ENCODE results near the gene SLX4IP.

DNA sequence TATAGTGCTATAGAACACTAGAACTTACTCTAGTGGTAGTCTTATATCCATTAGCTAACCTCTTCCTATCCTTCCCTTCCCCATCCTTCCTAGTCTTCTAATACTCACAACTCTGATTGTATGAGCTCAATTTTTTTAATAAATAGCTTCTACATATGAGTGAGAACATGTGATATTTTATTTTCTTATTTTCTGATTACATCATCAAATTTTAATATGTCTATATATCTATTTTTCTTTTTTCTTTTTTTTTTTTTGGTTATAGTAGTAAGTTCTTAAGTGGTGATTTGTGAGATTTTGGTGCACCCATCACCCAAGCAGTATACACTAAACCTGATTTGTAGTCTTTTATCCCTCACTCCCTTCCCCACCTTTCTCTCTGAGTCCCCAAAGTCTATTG lies 126.2 kb downstream of the SLX4IP start:
- TF ChIP-seq NR3C1 (CRISPR knock-in tag; IDR thresholded peaks at IDR 0.05) (no peak), MTA1 (CRISPR knock-in tag; IDR thresholded peaks at IDR 0.05; ENCODE audit: borderline replicate concordance) (no peak), PCBP2 (optimal IDR thresholded peaks at IDR 0.05; ENCODE audit: low read depth, low read length, poor library complexity, severe bottlenecking) (no peak), NRL (CRISPR knock-in tag; IDR thresholded peaks at IDR 0.05; ENCODE audit: borderline replicate concordance) (no peak), CTCF (CRISPR knock-in tag; IDR thresholded peaks at IDR 0.05) (no peak)
